Retinal pigment epithelial cell (primary cell): ENCODE data around the gene PTMS.

ENCODE experiments used
- DNase-seq: peaks from one replicate; pipeline ENCODE4 v3.0.0-alpha.2; 2010; ENCODE audit warnings: low read depth
- H3K4me3 ChIP-seq: 2 replicates; pipeline ENCODE4 v1.5.1; 2011; ENCODE audit warnings: mild to moderate bottlenecking, low read length, control low read depth, moderate library complexity
- CTCF ChIP-seq: conservative IDR thresholded peaks from 2 replicates; pipeline ENCODE4 v1.5.1; 2011; ENCODE audit warnings: low read depth, low read length, control low read depth, inconsistent platforms

The PTMS gene

GRCh38 chr12:6752921-6753771 lies 13.0 kb upstream of the PTMS start, which contains the start of gene MLF2:
Gene MLF2, minus strand, starts transcription at chr12:6753141. Its CDS starts 807 bp downstream, at chr12:6752334.
- H3K4me3 ChIP-seq = peak within 1 kb of the TSS; percentile 88
- no peak for TF ChIP-seq CTCF
- DNase-seq = peak; percentile 97

GRCh38 chr12:6753772-6754356 lies 12.3 kb upstream of the PTMS start:
- peak; percentile 96 for TF ChIP-seq CTCF
- H3K4me3 ChIP-seq = no peak overlapping the region
- DNase-seq = no peak

- no peak overlapping the region for H3K4me3 ChIP-seq
- TF ChIP-seq CTCF = no peak
- no peak for DNase-seq
Measured at GRCh38 chr12:6754411-6754810, 11.8 kb upstream of the PTMS start.

GRCh38 chr12:6757028-6757690 lies 9.0 kb upstream of the PTMS start:
- no peak for TF ChIP-seq CTCF
- no peak overlapping the region for H3K4me3 ChIP-seq
- DNase-seq = no peak

- no peak for TF ChIP-seq CTCF
- no peak overlapping the region for H3K4me3 ChIP-seq
- no peak for DNase-seq
Measured at GRCh38 chr12:6758506-6759095, 7.6 kb upstream of the PTMS start.

GRCh38 chr12:6759741-6760140 lies 6.4 kb upstream of the PTMS start:
- DNase-seq = no peak
- no peak for TF ChIP-seq CTCF
- H3K4me3 ChIP-seq = no peak overlapping the region
